Activated CD4-positive, alpha-beta T cell treated with anti-CD3 and anti-CD28 coated beads for 1 hour (primary cell): ENCODE results near the gene OPCML.

Source experiments
- DNase-seq: peaks from one replicate; pipeline ENCODE4 v3.0.0-alpha.2; 2020

OPCML gene

GRCh38 chr11:133163463-133164419 lies 368.6 kb downstream of the OPCML start:
- DNase-seq = no peak

GRCh38 chr11:133162227-133162626 lies 370.1 kb downstream of the OPCML start:
- no peak for DNase-seq

- DNase-seq = no peak
Measured at GRCh38 chr11:133160754-133161153, 371.5 kb downstream of the OPCML start.

- no peak for DNase-seq
Measured at GRCh38 chr11:133156986-133157745, 375.1 kb downstream of the OPCML start.

DNA sequence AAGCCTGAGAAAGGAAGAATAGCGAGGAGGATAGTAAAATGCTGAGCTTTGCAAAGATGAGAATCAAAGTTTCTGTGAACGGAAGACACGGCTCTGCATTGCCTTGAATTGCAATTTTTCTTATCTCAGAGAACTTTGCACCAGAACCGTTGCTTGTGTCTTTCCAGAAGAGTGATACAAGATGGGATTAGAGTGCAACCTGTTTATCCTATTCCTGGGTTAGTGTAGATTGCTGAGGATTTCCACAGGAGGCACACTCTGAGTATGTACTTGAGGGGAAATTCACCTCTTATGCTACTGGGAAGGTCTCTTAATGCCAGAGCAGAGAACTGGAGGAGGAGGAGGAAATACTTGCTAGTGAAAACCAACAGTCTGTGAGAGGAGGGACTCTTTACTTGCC lies 377.5 kb downstream of the OPCML start:
- no peak for DNase-seq

DNA sequence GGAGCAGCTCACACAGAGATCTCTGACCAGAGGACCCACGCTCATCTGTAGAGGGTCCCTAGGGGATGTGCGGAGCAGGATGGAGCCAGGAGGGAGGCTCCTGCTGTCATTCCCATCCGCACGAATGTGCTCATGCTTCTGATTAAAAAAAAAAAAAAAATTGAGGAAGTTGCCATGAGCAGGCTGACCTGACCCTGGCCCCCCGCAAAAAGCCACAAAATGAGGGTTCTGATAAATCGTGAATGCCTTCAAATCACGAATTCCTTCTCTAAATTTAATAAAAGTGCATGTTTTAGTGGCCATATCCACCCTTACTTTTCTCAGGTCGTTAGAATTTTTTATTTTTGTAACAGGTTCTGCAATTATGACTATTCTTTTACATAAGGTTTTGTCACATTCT lies 378.2 kb downstream of the OPCML start:
- no peak for DNase-seq

DNA sequence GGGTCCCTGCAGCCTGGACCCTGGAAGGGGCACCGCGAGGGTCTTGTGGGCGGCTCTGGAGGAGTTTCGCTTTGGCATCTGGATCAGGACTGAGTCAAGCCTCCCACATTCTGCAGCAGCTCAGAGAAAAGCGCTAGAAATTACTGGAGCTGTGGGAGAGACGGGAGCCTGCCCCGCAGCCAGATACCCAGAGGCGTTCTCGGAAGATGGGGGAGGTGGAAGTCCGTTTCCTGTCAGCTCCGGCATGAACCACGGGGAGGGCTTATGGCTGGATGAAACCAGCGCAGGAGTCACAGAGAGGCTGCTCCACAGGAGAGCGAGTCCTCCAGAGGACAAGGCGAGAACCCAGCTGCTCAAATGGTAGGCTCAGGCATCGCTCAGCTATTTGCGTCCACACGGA lies 379.3 kb downstream of the OPCML start:
- DNase-seq = no peak

GRCh38 chr11:133149698-133150097 lies 382.6 kb downstream of the OPCML start:
- no peak for DNase-seq

DNA sequence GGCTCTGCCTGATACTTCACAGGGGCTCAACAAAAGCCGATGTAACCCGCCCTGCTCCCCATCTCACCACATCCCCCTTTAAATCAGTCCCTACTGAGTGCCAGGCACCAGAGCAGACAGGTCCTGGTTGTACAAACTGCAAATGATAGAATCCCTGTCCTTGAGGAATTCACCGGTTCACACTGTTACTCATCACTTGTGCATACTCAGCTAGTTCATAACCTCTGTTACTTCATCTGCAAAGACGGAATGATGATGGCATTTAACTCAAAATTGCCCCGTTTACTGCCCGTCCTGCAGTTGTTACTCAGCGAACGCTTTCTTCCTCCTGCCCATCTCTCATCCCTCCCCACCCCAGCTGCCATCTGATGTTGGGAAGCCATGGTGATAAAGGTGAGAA lies 384.7 kb downstream of the OPCML start:
- no peak for DNase-seq

- no peak for DNase-seq
Measured at GRCh38 chr11:133146697-133147306, 385.5 kb downstream of the OPCML start.

- no peak for DNase-seq
Measured at GRCh38 chr11:133137939-133138338, 394.4 kb downstream of the OPCML start.

DNA sequence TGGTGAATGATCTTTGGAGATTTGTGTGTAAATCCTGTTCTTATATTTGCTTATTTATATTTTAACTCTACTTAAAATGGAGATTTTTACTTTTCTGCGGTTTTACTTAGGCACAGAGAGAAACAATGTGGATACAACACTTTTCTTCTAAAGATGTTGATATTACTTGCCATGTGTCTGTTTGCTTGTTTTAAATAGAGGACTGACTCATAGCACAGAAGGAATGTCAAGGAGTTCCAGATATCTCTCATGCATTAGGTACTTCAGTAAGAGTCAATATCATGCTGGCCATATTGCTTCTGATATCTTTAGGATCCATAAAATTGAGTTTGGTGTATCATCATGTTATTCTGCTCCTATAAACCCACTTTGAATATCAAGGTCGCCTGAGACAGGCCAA lies 395.0 kb downstream of the OPCML start:
- no peak for DNase-seq

GRCh38 chr11:133136376-133136775 lies 395.9 kb downstream of the OPCML start:
- DNase-seq = no peak

GRCh38 chr11:133134314-133135173 lies 397.8 kb downstream of the OPCML start:
- no peak for DNase-seq

- no peak for DNase-seq
Measured at GRCh38 chr11:133133606-133134005, 398.7 kb downstream of the OPCML start.

DNA sequence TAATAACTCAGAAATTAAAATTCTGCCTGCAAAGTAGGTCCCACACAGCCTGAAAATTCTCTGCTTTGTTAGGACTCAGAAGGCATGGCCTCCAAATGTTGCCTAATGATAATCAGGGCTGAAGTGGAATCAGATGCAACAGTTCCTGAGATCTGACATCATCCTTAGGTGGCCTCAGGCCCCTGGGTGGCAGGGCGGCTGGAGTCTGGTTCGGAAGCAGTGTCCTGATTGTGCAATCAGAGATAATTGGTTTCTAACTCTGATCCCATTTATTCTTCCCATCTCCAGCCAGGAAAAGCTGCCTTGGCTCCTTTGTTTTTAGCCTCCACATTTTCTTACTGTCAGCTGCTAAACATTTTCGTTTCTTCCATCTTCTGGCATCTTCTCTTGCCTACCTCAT lies 399.3 kb downstream of the OPCML start:
- no peak for DNase-seq

- no peak for DNase-seq
Measured at GRCh38 chr11:133127741-133128140, 404.6 kb downstream of the OPCML start.

DNA sequence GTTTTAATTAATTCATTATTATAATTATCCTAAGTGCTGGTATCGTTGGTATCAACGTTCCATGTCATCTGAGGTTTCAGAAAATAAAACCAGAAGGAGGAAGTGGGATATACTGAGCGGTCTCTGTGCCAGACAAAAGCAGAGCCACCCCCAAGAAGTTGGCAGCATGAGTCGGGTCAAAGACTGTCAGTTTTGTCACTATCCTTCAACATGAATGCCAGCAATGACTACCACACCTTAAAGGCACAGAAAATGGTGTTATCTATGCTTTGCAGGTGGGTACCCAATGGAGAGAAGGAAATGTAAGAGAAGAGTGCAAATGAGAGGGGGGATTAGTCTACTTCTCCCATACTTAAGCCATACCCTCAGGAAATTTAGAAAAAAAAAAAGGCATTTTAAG lies 408.5 kb downstream of the OPCML start:
- DNase-seq = no peak

- DNase-seq = no peak
Measured at GRCh38 chr11:133123366-133123765, 408.9 kb downstream of the OPCML start.

GRCh38 chr11:133122256-133122655 lies 410.0 kb downstream of the OPCML start:
- DNase-seq = no peak

DNA sequence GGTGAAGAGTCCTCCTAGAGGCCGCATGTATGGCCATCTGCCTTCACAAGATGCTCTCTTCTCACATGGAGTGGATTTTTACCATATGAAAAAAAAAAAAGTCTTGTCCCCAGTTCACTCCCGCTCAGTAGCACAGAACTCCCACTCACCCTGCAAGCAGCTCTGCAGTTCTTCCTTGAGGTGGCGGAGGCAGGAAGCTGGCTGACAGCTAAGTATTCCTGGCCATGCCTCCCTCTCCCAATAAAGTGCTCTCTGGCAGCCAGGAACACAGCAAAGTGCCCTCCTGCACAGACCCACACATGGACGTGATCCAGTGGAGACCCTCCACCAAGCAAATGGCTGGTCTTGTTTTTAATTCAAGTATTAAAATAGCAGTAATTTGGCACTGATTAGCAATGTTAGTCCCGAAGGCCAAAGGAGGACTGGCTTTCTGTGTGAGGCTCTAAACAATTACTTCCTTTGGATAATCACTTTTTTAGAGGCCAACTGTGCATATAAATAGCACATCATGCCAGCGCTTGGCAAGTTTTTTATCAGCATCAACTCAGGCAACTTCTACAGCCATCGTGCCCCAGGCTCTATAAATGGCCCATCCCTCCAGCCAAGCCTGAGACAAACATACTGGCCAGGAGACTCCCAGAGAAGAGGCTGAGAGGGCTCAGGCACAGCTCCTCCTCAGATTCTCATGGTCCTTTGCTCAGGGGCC lies 413.6 kb downstream of the OPCML start:
- no peak for DNase-seq

DNA sequence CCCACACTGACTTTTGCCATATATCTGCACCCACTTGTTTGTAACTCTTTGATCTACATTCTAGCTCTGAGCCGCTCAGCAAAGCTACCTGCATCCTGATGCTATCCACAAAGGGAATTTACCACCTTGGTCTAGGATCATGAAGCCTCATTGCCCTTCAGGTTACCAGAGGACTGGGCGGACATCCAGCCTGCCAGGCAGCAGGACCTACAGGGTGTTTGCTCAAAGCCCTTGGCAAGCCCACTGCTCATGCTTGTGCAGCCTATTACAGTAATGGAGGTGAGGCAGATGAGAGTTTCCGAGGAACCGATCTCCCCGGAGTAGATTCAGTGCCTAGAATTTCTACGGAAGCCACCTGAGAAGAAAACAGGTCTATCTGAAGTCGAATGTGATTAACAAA lies 417.2 kb downstream of the OPCML start:
- DNase-seq = no peak
